Cerebellar cortex (tissue), 1 donor: ENCODE data around the gene PRKCD.

ENCODE experiments used
- DNase-seq: peaks from one replicate; pipeline ENCODE4 v3.0.0-alpha.2; 2015; ENCODE audit warnings: low spot score

Gene PRKCD

GRCh38 chr3:53170325-53171063 is 9.5 kb downstream of the PRKCD start:
- no peak for DNase-seq

- no peak for DNase-seq
Measured at GRCh38 chr3:53171064-53171418, 10.0 kb downstream of the PRKCD start.

- DNase-seq: no peak
Measured at GRCh38 chr3:53171827-53172505, 11.0 kb downstream of the PRKCD start.

- DNase-seq: no peak
Measured at GRCh38 chr3:53173107-53173506, 12.1 kb downstream of the PRKCD start.

GRCh38 chr3:53174346-53175250 is 13.6 kb downstream of the PRKCD start:
- DNase-seq: no peak

- no peak for DNase-seq
Measured at GRCh38 chr3:53175613-53176540, 14.9 kb downstream of the PRKCD start.

GRCh38 chr3:53178246-53178645 is 17.2 kb downstream of the PRKCD start:
- no peak for DNase-seq

GRCh38 chr3:53179580-53179979 is 18.6 kb downstream of the PRKCD start:
- no peak for DNase-seq

- no peak for DNase-seq
Measured at GRCh38 chr3:53180305-53181023, 19.5 kb downstream of the PRKCD start.

GRCh38 chr3:53181024-53181371 is 20.0 kb downstream of the PRKCD start:
- DNase-seq: no peak

GRCh38 chr3:53181528-53181927 is 20.5 kb downstream of the PRKCD start:
- DNase-seq: no peak

- no peak for DNase-seq
Measured at GRCh38 chr3:53182764-53183355, 21.9 kb downstream of the PRKCD start.

- no peak for DNase-seq
Measured at GRCh38 chr3:53183514-53183913, 22.5 kb downstream of the PRKCD start.

- no peak for DNase-seq
Measured at GRCh38 chr3:53184701-53185100, 23.7 kb downstream of the PRKCD start.

- DNase-seq: no peak
Measured at GRCh38 chr3:53185761-53186465, 24.9 kb downstream of the PRKCD start.

- DNase-seq: no peak
Measured at GRCh38 chr3:53186726-53187125, 25.7 kb downstream of the PRKCD start.

- DNase-seq: no peak
Measured at GRCh38 chr3:53187430-53187829, 26.4 kb downstream of the PRKCD start.

GRCh38 chr3:53188136-53188685 is 27.2 kb downstream of the PRKCD start:
- DNase-seq: no peak

- DNase-seq: no peak
Measured at GRCh38 chr3:53188720-53189119, 27.7 kb downstream of the PRKCD start.

GRCh38 chr3:53189276-53189675 is 28.3 kb downstream of the PRKCD start:
- no peak for DNase-seq
